Measurements from ENCODE around the gene CD9.
A peak's percentile ranks its signal among the peaks of the same experiment; 100 is the strongest.

Gene CD9

GRCh38 chr12:6234906-6235305, 34.7 kb downstream of the CD9 start:
- H3K27ac ChIP-seq, result peak overlapping the region; percentile 95

DNA sequence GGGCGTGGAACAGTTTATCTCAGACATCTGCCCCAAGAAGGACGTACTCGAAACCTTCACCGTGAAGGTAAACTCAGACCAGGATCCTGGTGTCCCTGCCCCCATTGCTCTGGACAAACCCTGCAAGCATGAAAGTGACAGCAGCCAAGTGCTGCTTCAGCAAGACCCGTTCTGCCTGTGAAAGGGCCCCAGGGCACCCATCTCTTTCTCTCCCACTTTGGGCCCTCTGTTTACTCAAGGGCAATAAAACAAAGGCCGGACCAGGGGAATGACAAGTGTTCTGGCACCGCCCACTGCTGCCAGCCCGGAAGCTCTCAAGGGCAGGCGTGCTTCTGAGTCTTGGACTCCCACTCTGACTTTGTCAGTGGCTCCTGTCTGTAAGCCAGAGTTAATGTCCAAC, 35.3 kb downstream of the CD9 start:
- peak overlapping the region; percentile 95 for H3K27ac ChIP-seq
- TF ChIP-seq ZFX (IDR thresholded peaks at IDR 0.05), result no peak
- no peak for TF ChIP-seq CTCF (conservative IDR thresholded peaks at IDR 0.05)

More at GRCh38 chr12:6234906-6235305, 34.7 kb downstream of the CD9 start:
- no peak for TF ChIP-seq ZFX (IDR thresholded peaks at IDR 0.05)

GRCh38 chr12:6235906-6236640, 35.9 kb downstream of the CD9 start:
- H3K27ac ChIP-seq, result peak overlapping the region; percentile 95
- TF ChIP-seq ZFX (IDR thresholded peaks at IDR 0.05), result no peak
- no peak for TF ChIP-seq CTCF (conservative IDR thresholded peaks at IDR 0.05)

DNA sequence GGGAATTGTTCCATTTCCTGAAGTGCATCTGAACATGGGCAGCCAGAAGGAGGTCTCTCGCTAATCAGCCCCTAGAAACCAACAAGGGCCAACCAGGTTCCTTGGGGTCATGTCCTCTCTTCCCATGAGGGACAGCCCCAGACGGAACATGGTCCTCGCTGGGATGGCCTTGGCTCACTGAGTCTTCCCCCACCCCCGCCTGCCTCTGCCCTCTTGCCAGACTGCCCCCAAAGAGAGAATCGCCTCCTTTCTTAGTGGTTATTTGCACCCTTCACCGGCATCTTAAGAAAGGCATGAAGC, 36.4 kb downstream of the CD9 start:
- peak overlapping the region; percentile 95 for H3K27ac ChIP-seq

GRCh38 chr12:6237830-6238229, 37.6 kb downstream of the CD9 start:
- TF ChIP-seq CTCF (conservative IDR thresholded peaks at IDR 0.05), result no peak
- TF ChIP-seq ZFX (IDR thresholded peaks at IDR 0.05), result no peak
- H3K27ac ChIP-seq, result peak overlapping the region; percentile 95

More for the DNA sequence above, 36.4 kb downstream of the CD9 start:
- no peak for TF ChIP-seq CTCF (conservative IDR thresholded peaks at IDR 0.05)

DNA sequence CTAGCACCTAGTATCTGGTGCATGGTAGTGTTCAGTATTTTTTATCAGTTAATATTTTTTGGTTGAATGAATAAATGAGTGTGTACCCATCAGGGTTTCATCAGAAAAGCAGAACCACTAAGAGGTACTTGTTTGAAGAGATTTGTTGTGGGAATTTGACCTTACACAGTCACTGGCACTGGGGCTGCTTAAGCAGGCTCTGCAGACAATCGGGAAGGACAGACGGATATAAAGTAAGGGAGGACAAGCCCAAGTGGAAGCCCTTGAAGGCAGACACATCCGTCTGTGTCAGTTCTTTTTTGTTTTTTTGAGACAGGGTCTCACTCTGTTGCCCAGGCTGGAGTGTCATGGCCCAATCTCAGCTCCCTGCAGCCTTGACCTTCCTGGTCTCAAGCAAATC, 38.7 kb downstream of the CD9 start:
- TF ChIP-seq ZFX (IDR thresholded peaks at IDR 0.05) (no peak), CTCF (conservative IDR thresholded peaks at IDR 0.05) (no peak)
- peak overlapping the region; percentile 87 for H3K27ac ChIP-seq

- TF ChIP-seq ZFX (IDR thresholded peaks at IDR 0.05) (no peak), CTCF (conservative IDR thresholded peaks at IDR 0.05) (no peak)
- H3K27ac ChIP-seq, result peak overlapping the region; percentile 60
Observed at GRCh38 chr12:6241495-6241894, 41.3 kb downstream of the CD9 start.

DNA sequence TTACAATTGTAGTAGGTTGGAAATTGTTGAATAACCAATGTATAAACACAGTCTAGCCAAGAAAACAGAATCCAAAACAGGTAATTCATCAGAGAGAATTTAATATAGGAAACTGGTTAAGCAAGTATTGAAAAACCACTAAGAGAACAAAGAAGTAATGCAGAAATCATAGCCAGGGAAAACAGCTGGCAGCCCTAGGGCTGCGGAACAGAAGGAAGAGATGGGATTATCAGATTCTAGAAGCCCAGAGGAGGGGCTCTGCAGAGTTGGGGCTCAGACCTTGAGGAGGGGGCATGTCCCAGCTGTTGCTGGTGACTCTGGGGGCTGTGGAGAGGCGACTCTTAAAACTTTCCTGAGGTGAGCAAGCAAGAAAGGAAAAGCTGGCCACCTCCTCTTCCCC, 49.4 kb downstream of the CD9 start:
- H3K27ac ChIP-seq, result peak overlapping the region; percentile 15; the same call in 1 of the 2 replicates
- TF ChIP-seq CTCF (conservative IDR thresholded peaks at IDR 0.05) (no peak), ZFX (IDR thresholded peaks at IDR 0.05) (no peak)
